Parathyroid adenoma (tissue), 2 donors: ENCODE results near the gene PALLD.
"Not testable (repeated sequence)": the region's sequence is repeated elsewhere in the genome, so short reads cannot be mapped to it uniquely, and the experiment has no call there.

ENCODE experiments used
- H2AFZ ChIP-seq: fragments of 300-600 bp; sonication (generic); one replicate; pipeline ENCODE4 v1.7.0; 2017; ENCODE audit warnings: antibody characterized with exemption, mild to moderate bottlenecking
- H3K27ac ChIP-seq: fragments of 300-600 bp; sonication (generic); one replicate; pipeline ENCODE4 v1.7.0; 2017
- H3K27me3 ChIP-seq: fragments of 300-600 bp; sonication (generic); one replicate; pipeline ENCODE4 v1.7.0; 2017; ENCODE audit warnings: low read length; ENCODE audit not compliant: control insufficient read depth, insufficient read depth
- H3K36me3 ChIP-seq: fragments of 300-600 bp; sonication (generic); one replicate; pipeline ENCODE4 v1.7.0; 2017; ENCODE audit warnings: low read length; ENCODE audit not compliant: control insufficient read depth, insufficient read depth
- H3K4me1 ChIP-seq: fragments of 300-600 bp; sonication (generic); one replicate; pipeline ENCODE4 v1.7.0; 2017; ENCODE audit warnings: control low read depth
- H3K4me2 ChIP-seq: fragments of 300-600 bp; sonication (generic); one replicate; pipeline ENCODE4 v1.7.0; 2017; ENCODE audit warnings: low read length
- H3K4me3 ChIP-seq: fragments of 300-600 bp; sonication (generic); one replicate; pipeline ENCODE4 v1.7.0; 2017; ENCODE audit warnings: low read depth, low read length
- H3K79me2 ChIP-seq: fragments of 300-600 bp; sonication (generic); one replicate; pipeline ENCODE4 v1.7.0; 2017; ENCODE audit warnings: control low read depth
- H3K9ac ChIP-seq: fragments of 300-600 bp; sonication (generic); one replicate; pipeline ENCODE4 v1.7.0; 2017; ENCODE audit warnings: mild to moderate bottlenecking
- H3K9me3 ChIP-seq: fragments of 300-600 bp; sonication (generic); one replicate; pipeline ENCODE4 v1.7.0; 2017; ENCODE audit warnings: low read length; ENCODE audit not compliant: control insufficient read depth
- CTCF ChIP-seq: fragments of 300-600 bp; sonication (generic); IDR thresholded peaks from one replicate; pipeline ENCODE4 v1.7.0; 2017; ENCODE audit warnings: antibody characterized with exemption, mild to moderate bottlenecking
- donor health status: primary hyperparathyroidism.

The PALLD gene

DNA sequence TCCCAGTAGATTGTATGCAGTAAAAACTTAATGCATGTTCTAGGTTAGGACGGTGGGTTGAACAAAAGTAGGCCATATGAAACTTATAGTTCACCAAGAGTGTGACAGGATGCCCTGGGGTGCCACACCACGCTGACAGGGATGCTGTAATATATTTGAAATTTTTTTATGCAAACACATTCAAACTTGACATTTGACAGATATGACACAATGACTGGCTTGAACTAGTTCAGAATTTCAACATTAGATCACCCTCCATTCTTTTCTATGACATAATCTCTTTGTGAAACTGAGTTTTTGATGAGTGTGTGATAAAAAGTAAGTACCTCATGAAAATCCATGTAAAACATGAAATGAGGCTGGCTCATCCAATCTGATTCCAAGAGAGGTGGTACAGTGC is 198.4 kb downstream of the PALLD start:
- Histone ChIP-seq H3K36me3 (no peaks in the 10 kb centered on the region), H3K4me2 (no peak overlapping the region), H3K9ac (no peak overlapping the region), H3K9me3 (no peaks in the 10 kb centered on the region), H3K27me3 (no peaks in the 10 kb centered on the region), H2AFZ (no peak overlapping the region), H3K27ac (peak overlapping the region; percentile 83), H3K79me2 (no peaks in the 10 kb centered on the region), H3K4me1 (peaks cover 23% of the 10 kb centered on the region), H3K4me3 (no peak overlapping the region)
- no peak for TF ChIP-seq CTCF

DNA sequence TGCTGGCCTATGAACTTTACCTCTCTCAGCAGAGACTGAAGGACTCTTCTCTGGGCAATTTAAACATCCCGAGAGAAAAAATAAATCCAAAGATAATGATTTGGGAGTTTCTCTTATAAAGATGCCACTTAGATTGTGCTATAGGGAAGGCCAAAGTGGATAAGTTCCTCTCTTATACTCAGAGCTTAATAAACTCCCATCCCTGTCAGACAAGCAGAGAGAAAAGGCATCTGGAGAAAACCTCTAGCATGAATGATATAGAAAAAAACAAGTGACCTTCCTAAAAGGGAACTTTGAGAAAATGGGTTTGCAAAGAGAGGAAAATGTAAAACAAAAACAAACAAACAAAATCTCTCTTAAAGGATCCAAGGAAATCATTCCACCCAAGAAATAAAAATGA is 199.4 kb downstream of the PALLD start:
- TF ChIP-seq CTCF = no peak
- no peak overlapping the region for H3K4me2 ChIP-seq
- H3K79me2 ChIP-seq = no peaks in the 10 kb centered on the region
- no peak overlapping the region for H3K9ac ChIP-seq
- H3K9me3 ChIP-seq = no peaks in the 10 kb centered on the region
- H3K4me3 ChIP-seq = no peak overlapping the region
- H2AFZ ChIP-seq = no peak overlapping the region
- peaks cover 21% of the 10 kb centered on the region for H3K4me1 ChIP-seq
- no peak overlapping the region for H3K27ac ChIP-seq
- H3K27me3 ChIP-seq = no peaks in the 10 kb centered on the region
- H3K36me3 ChIP-seq = no peaks in the 10 kb centered on the region

DNA sequence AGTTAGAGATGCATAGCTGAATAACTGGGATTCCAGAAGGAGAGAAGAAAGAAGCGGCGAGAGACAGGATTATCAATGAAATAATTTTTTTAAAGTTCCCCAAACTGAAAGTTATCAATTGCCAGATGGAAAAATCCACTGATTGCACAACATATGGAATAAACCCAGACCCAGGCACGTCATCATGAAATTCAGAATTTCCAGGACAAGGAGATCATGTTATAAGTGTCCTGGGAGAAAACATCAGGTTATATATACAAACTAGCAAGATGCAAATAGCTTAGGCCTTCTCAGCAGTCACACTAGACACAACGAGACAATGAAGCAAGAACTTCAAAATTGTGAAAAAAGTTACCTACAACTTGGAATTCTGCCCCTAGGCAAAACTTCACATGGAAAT is 200.0 kb downstream of the PALLD start:
- no peaks in the 10 kb centered on the region for H3K9me3 ChIP-seq
- no peaks in the 10 kb centered on the region for H3K27me3 ChIP-seq
- no peak overlapping the region for H3K4me2 ChIP-seq
- no peak overlapping the region for H3K27ac ChIP-seq
- no peaks in the 10 kb centered on the region for H3K36me3 ChIP-seq
- TF ChIP-seq CTCF = no peak
- peaks cover 21% of the 10 kb centered on the region for H3K4me1 ChIP-seq
- H2AFZ ChIP-seq = no peak overlapping the region
- H3K4me3 ChIP-seq = no peak overlapping the region
- no peak overlapping the region for H3K9ac ChIP-seq
- no peaks in the 10 kb centered on the region for H3K79me2 ChIP-seq

- TF ChIP-seq CTCF = no peak
- H2AFZ ChIP-seq = no peak overlapping the region
- no peak overlapping the region for H3K27ac ChIP-seq
- H3K4me2 ChIP-seq = no peak overlapping the region
- H3K4me3 ChIP-seq = no peak overlapping the region
- H3K9me3 ChIP-seq = no peaks in the 10 kb centered on the region
- H3K36me3 ChIP-seq = no peaks in the 10 kb centered on the region
- H3K4me1 ChIP-seq = peaks cover 6% of the 10 kb centered on the region
- H3K27me3 ChIP-seq = no peaks in the 10 kb centered on the region
- H3K9ac ChIP-seq = no peak overlapping the region
- no peaks in the 10 kb centered on the region for H3K79me2 ChIP-seq
Observed at GRCh38 chr4:168699224-168699878, 202.5 kb downstream of the PALLD start.

DNA sequence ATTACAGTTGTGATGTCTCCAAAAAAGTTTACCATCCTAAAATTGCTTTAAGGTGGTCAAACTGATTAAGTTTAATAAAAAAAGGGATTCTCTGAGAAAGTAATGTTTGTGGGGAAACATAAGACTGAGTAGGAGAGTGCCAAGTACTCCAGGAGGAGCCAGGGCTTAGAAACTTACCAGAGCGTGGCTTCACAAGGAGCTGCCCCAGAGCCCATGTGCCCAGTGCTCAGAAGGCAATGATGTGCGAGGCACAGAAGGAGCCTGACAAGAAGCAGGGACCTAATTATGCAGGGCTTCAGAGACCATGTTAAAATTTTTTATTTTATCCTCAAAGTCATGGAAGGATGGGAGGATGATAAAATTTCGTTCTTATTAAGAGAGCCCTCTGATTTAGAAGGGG is 204.2 kb downstream of the PALLD start:
- H3K4me1 ChIP-seq = no peaks in the 10 kb centered on the region
- H3K79me2 ChIP-seq = no peaks in the 10 kb centered on the region
- no peak overlapping the region for H3K27ac ChIP-seq
- no peak overlapping the region for H3K9ac ChIP-seq
- no peak overlapping the region for H2AFZ ChIP-seq
- H3K4me3 ChIP-seq = no peak overlapping the region
- H3K27me3 ChIP-seq = no peaks in the 10 kb centered on the region
- no peaks in the 10 kb centered on the region for H3K36me3 ChIP-seq
- no peaks in the 10 kb centered on the region for H3K9me3 ChIP-seq
- no peak for TF ChIP-seq CTCF
- H3K4me2 ChIP-seq = no peak overlapping the region

- not testable (repeated sequence) for H3K27ac ChIP-seq, H2AFZ ChIP-seq, H3K9me3 ChIP-seq, H3K4me2 ChIP-seq, H3K27me3 ChIP-seq, H3K4me1 ChIP-seq, H3K79me2 ChIP-seq, H3K9ac ChIP-seq, H3K4me3 ChIP-seq, H3K36me3 ChIP-seq
Observed at GRCh38 chr4:168702581-168703087, 205.8 kb downstream of the PALLD start.
